Measurements from ENCODE around the gene EPHB2.

DNA sequence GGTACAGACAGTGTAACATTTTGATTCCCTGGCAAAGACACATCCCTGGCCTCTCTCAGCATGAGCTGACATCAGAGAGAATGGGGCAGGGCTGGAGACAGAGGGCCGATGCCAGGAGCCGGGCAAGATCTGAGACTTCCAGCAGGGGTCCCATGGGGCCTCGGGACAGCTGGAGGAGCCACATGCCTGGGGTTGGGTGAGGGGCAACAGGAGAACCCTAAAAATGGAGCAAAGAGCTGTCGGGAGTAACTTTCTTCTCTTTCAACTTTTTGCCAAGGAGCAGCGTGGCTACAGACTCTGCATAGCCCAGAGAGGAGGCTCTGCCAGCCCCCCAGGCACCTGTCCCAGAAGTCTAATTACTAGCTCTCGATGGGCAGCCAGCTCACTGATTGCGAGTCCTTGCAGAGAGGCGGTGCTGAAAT is 131.2 kb downstream of the EPHB2 start:
- TF ChIP-seq POLR2A (IDR thresholded peaks at IDR 0.05) (no peak), EP300 (IDR thresholded peaks at IDR 0.05) (no peak)
